Activated naive CD8-positive, alpha-beta T cell (primary cell): ENCODE measurements around the gene PTGES.

Experiments used
- H3K27ac Mint-ChIP-seq: one replicate; pipeline ENCODE4 v1.8.0; 2021; ENCODE audit warnings: mixed read lengths
- H3K27me3 Mint-ChIP-seq: one replicate; pipeline ENCODE4 v1.8.0; 2021; ENCODE audit warnings: mixed read lengths
- H3K36me3 Mint-ChIP-seq: one replicate; pipeline ENCODE4 v1.8.0; 2021; ENCODE audit warnings: mixed read lengths
- H3K4me1 Mint-ChIP-seq: one replicate; pipeline ENCODE4 v1.8.0; 2021; ENCODE audit warnings: low read depth, mixed read lengths
- H3K4me3 Mint-ChIP-seq: one replicate; pipeline ENCODE4 v1.8.0; 2021; ENCODE audit warnings: mild to moderate bottlenecking, mixed read lengths
- H3K9me3 Mint-ChIP-seq: one replicate; pipeline ENCODE4 v1.8.0; 2021; ENCODE audit warnings: low read depth, mixed read lengths

PTGES gene

GRCh38 chr9:129740666-129741464 lies 12.0 kb downstream of the PTGES start:
- Mint-ChIP-seq H3K9me3 (no peaks in the 10 kb centered on the region), H3K27me3 (no peaks in the 10 kb centered on the region), H3K4me1 (peaks cover 8% of the 10 kb centered on the region), H3K4me3 (no peak overlapping the region), H3K27ac (no peak overlapping the region), H3K36me3 (no peaks in the 10 kb centered on the region)

GRCh38 chr9:129740174-129740573 lies 12.7 kb downstream of the PTGES start:
- Mint-ChIP-seq H3K36me3 (no peaks in the 10 kb centered on the region), H3K9me3 (no peaks in the 10 kb centered on the region), H3K27me3 (no peaks in the 10 kb centered on the region), H3K4me3 (no peak overlapping the region), H3K27ac (no peak overlapping the region), H3K4me1 (peaks cover 8% of the 10 kb centered on the region)

- Mint-ChIP-seq H3K4me1 (peaks cover 8% of the 10 kb centered on the region), H3K9me3 (no peaks in the 10 kb centered on the region), H3K27me3 (no peaks in the 10 kb centered on the region), H3K27ac (no peak overlapping the region), H3K36me3 (no peaks in the 10 kb centered on the region), H3K4me3 (peak overlapping the region; percentile 27)
These were observed 13.4 kb downstream of the PTGES start for GRCh38 chr9:129739432-129739831.

DNA sequence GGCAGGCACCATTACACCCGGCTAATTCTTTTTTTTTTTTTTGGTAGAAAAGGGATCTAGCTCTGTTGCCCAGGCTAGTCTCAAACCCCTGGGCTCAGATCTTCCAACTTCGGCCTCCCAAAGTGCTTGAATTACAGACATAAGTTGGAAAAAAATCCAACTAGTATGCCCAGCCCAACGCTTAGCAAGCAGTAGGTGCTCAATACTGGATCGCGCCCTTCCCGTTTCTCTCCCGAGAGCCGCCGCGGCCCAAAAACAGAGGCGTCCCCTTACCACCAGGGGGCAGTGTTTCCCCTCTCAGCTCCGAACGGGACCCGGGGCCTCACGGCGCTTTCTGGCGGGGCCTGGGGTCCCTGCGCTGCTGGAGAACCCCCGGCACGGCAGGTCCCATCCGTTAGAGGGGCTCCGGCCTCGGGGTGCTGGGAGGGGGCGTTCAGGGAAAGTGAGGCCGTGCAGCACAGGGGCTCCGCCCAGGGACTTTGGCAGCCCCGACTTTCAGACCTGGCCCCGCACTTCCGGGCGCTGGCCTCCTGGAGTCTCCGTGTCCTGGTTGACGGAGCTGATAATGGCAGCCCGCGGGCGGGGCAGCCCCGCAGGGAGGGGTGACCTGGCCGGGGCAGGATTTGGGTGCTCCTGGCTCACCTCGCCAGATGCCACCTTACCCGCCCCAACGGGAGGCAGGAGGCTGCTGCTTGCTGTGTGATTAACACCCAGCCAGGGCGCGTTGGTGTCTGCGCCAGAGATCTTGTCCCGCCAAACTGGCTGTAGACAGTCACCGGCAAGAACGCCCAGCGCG lies 15.2 kb downstream of the PTGES start:
- H3K27ac Mint-ChIP-seq: peak overlapping the region; percentile 28
- no peaks in the 10 kb centered on the region for H3K27me3 Mint-ChIP-seq
- H3K9me3 Mint-ChIP-seq: no peaks in the 10 kb centered on the region
- peak overlapping the region; percentile 75 for H3K4me3 Mint-ChIP-seq
- no peaks in the 10 kb centered on the region for H3K36me3 Mint-ChIP-seq
- H3K4me1 Mint-ChIP-seq: peaks cover 8% of the 10 kb centered on the region

GRCh38 chr9:129736334-129736733 lies 16.5 kb downstream of the PTGES start:
- H3K27me3 Mint-ChIP-seq: no peaks in the 10 kb centered on the region
- H3K4me1 Mint-ChIP-seq: peaks cover 8% of the 10 kb centered on the region
- H3K4me3 Mint-ChIP-seq: no peak overlapping the region
- no peaks in the 10 kb centered on the region for H3K36me3 Mint-ChIP-seq
- no peaks in the 10 kb centered on the region for H3K9me3 Mint-ChIP-seq
- H3K27ac Mint-ChIP-seq: no peak overlapping the region

DNA sequence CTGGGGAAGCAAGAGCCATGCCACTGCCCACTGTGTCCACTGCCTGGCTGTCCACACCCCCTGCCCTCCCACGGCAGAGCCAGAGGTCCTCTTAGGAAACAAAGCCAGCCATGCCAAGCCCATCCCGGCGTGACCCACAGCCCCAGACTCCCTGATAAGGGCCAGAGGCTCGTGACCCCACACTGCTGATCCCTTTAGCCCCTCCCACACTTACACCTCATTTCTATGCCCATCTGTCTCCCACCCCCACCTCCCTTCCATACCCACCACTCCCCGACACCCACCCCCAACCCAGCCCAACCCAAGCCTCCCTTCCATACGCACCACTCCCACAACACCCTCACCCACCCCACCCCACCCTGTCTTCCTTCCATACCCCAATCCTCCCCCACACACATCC lies 17.3 kb downstream of the PTGES start:
- Mint-ChIP-seq H3K9me3 (no peaks in the 10 kb centered on the region), H3K27me3 (no peaks in the 10 kb centered on the region), H3K27ac (no peak overlapping the region), H3K36me3 (no peaks in the 10 kb centered on the region), H3K4me1 (peaks cover 8% of the 10 kb centered on the region), H3K4me3 (no peak overlapping the region)

DNA sequence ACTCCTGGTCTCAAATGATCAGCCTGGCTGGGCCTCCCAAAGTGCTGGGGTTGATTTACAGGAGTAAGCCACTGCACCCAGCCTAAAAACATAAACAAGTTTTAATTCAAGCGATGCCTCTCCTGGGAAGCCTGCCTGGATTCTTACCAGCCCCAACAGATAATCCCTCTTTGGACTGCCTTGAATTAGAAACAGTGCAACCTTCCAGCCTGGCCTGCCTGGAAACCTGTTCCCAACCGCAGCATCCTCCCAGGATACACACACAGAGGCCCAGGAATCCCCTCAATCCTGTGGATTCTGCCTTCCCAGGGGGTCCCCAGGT lies 19.2 kb downstream of the PTGES start:
- H3K36me3 Mint-ChIP-seq: no peaks in the 10 kb centered on the region
- peaks cover 8% of the 10 kb centered on the region for H3K4me1 Mint-ChIP-seq
- no peak overlapping the region for H3K4me3 Mint-ChIP-seq
- H3K9me3 Mint-ChIP-seq: no peaks in the 10 kb centered on the region
- H3K27ac Mint-ChIP-seq: no peak overlapping the region
- no peaks in the 10 kb centered on the region for H3K27me3 Mint-ChIP-seq

- H3K36me3 Mint-ChIP-seq: no peaks in the 10 kb centered on the region
- H3K4me3 Mint-ChIP-seq: no peak overlapping the region
- no peaks in the 10 kb centered on the region for H3K27me3 Mint-ChIP-seq
- peaks cover 5% of the 10 kb centered on the region for H3K4me1 Mint-ChIP-seq
- H3K9me3 Mint-ChIP-seq: no peaks in the 10 kb centered on the region
- H3K27ac Mint-ChIP-seq: no peak overlapping the region
These were observed 19.8 kb downstream of the PTGES start for GRCh38 chr9:129732946-129733631.

DNA sequence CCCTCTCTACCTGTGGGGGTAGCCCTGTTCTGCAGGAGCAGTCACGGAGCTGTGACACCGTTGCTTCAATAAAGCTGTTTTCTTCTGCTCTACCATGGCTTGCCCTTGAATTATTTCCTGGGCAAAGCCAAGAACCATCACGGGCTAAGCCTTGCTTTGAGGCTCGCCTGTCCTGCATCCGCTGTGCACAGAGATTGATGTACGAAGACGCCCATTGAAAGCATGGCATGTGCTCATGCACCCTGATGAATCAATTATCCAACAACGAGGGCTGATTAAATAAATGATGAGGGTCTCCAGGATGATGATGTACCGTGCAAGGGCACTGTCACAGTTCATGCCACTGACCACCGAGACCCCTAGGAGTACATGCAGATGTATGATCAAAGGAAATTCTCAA lies 20.7 kb downstream of the PTGES start:
- Mint-ChIP-seq H3K36me3 (no peaks in the 10 kb centered on the region), H3K9me3 (no peaks in the 10 kb centered on the region), H3K27ac (no peak overlapping the region), H3K4me3 (no peak overlapping the region), H3K4me1 (peaks cover 1% of the 10 kb centered on the region), H3K27me3 (peaks cover 1% of the 10 kb centered on the region)

- Mint-ChIP-seq H3K9me3 (no peaks in the 10 kb centered on the region), H3K27me3 (peaks cover 1% of the 10 kb centered on the region), H3K27ac (no peak overlapping the region), H3K4me1 (no peaks in the 10 kb centered on the region), H3K4me3 (no peak overlapping the region), H3K36me3 (no peaks in the 10 kb centered on the region)
These were observed 21.3 kb downstream of the PTGES start for GRCh38 chr9:129731477-129732085.

DNA sequence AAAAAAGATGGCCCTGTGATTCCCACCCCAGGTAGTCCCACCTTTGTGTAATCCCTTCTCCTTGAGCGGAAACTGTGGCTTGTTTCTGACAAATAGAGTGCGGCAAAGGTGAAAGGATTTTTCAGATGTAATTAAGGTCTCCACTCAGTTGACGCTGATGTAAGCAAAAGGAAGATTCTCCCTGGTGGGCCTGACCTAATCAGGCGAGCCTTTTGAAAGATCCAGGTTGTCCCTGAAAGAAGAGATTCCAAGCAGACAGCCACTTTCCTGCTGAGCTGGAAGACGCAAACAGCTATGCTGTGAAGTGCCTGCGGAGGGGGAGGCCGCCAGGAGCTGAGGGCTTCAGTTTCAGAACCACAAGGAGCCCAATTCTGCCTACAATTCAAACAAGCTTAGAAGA lies 24.1 kb downstream of the PTGES start:
- no peak overlapping the region for H3K27ac Mint-ChIP-seq
- H3K4me1 Mint-ChIP-seq: peaks cover 2% of the 10 kb centered on the region
- no peaks in the 10 kb centered on the region for H3K36me3 Mint-ChIP-seq
- peaks cover 1% of the 10 kb centered on the region for H3K27me3 Mint-ChIP-seq
- no peak overlapping the region for H3K4me3 Mint-ChIP-seq
- no peaks in the 10 kb centered on the region for H3K9me3 Mint-ChIP-seq

- no peaks in the 10 kb centered on the region for H3K9me3 Mint-ChIP-seq
- peaks cover 1% of the 10 kb centered on the region for H3K27me3 Mint-ChIP-seq
- H3K4me1 Mint-ChIP-seq: peaks cover 2% of the 10 kb centered on the region
- H3K27ac Mint-ChIP-seq: no peak overlapping the region
- no peaks in the 10 kb centered on the region for H3K36me3 Mint-ChIP-seq
- no peak overlapping the region for H3K4me3 Mint-ChIP-seq
These were observed 26.3 kb downstream of the PTGES start for GRCh38 chr9:129726322-129727160.

GRCh38 chr9:129725795-129726251 lies 27.0 kb downstream of the PTGES start:
- H3K27ac Mint-ChIP-seq: no peak overlapping the region
- peaks cover 2% of the 10 kb centered on the region for H3K4me1 Mint-ChIP-seq
- peaks cover 2% of the 10 kb centered on the region for H3K27me3 Mint-ChIP-seq
- no peaks in the 10 kb centered on the region for H3K9me3 Mint-ChIP-seq
- no peak overlapping the region for H3K4me3 Mint-ChIP-seq
- H3K36me3 Mint-ChIP-seq: no peaks in the 10 kb centered on the region

DNA sequence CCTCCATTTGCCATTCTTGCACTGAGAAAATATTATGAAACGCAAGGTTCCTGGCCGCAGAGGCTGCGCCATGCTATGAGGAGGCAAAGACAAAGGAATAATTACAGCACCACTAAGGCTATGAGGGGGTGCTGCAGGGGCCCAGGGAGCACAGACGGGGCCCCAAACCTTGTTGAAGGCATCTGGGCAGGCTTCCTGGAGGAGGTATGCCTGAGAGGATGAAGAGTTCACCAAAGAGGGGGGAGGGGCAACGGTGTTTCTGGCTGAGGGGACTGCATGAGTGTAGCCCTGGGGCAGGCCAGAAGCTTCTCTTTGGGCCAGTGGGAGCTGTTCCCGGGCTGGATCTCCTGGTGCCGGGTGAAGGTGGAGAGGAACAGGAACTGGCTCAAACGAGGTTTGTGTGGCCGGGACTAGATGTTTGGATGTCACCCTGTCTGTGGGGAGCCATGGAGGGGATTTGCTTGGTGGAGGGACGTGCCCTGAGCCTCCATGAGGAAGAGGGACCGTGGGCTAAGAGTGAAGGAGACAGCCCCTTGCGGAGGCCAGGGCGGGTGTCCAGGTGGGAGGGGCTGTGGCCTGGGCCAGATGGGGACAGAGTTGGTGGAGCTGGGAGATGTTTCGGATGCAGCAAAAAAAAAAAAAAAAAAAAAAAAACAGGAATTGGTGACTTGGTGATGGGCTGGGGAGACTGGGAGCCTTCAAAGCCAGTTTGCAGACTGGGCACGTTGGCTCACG lies 28.2 kb downstream of the PTGES start:
- H3K36me3 Mint-ChIP-seq: no peaks in the 10 kb centered on the region

More for the DNA sequence above, 28.2 kb downstream of the PTGES start:
- Mint-ChIP-seq H3K4me3 (no peak overlapping the region), H3K27me3 (peaks cover 4% of the 10 kb centered on the region), H3K4me1 (peaks cover 2% of the 10 kb centered on the region), H3K9me3 (no peaks in the 10 kb centered on the region), H3K27ac (no peak overlapping the region)
